SK-N-MC (cell line): ENCODE measurements around the gene IFNG.

Source experiments
- EZH2 ChIP-seq: fragments of 200-600 bp; sonication (generic); IDR thresholded peaks from one replicate; pipeline ENCODE4 v1.6.1; 2017; ENCODE audit warnings: antibody characterized with exemption
- FOXP2 ChIP-seq: optimal IDR thresholded peaks from 2 replicates; pipeline ENCODE3; 2011; ENCODE audit warnings: mild to moderate bottlenecking, moderate library complexity; ENCODE audit not compliant: insufficient read depth; ENCODE audit errors: extremely low read length, control extremely low read depth
- POLR2AphosphoS5 ChIP-seq: IDR thresholded peaks from 2 replicates; pipeline ENCODE4 v1.6.1; 2012; ENCODE audit warnings: mild to moderate bottlenecking, low read depth, low read length, borderline replicate concordance

GRCh38 chr12:68178774-68179439, 19.4 kb upstream of the IFNG start:
- TF ChIP-seq EZH2 (no peak), POLR2AphosphoS5 (no peak), FOXP2 (no peak)
